Kidney (tissue), 14 donors: Measurements from ENCODE around the gene HOXD12. TPM values are rescaled to one million over a fixed set of nuclear protein-coding genes. Genes with fewer than 3 reads are reported as not detected.
A peak's percentile ranks its signal among the peaks of the same experiment; 100 is the strongest.

ENCODE experiments used
- DNase-seq, 5 donors: peaks; one replicate each; pipeline ENCODE4 v3.0.0-alpha.2; 2013 to 2020
- FAIRE-seq: peaks from 2 replicates; lab custom pipeline; 2012; peaks lifted over from hg19 to GRCh38; lab: Jason Lieb, UNC
- H3K27ac ChIP-seq, 2 donors: one replicate each; pipeline ENCODE4 v1.7.0; 2013; ENCODE audit warnings: low read depth in 2 of 2, low read length in 2 of 2, inconsistent platforms in 1 of 2
- H3K27me3 ChIP-seq: one replicate; pipeline ENCODE4 v1.7.1; 2013; ENCODE audit warnings: low read length, inconsistent platforms; ENCODE audit not compliant: control insufficient read depth, insufficient read depth
- H3K36me3 ChIP-seq, 3 donors: one replicate each; pipeline versions ENCODE4 v1.7.0 to v1.7.1; 2013; ENCODE audit warnings: low read length in 3 of 3, control low read depth in 1 of 3, inconsistent platforms in 1 of 3; ENCODE audit not compliant: insufficient read depth in 3 of 3, control insufficient read depth in 2 of 3
- H3K4me1 ChIP-seq, 3 donors: one replicate each; pipeline versions ENCODE4 v1.7.0 to v1.7.1; 2013; ENCODE audit warnings: low read length in 3 of 3, inconsistent platforms in 1 of 3, low read depth in 1 of 3; ENCODE audit not compliant: control insufficient read depth in 2 of 3, insufficient read depth in 2 of 3
- H3K4me3 ChIP-seq, 3 donors: one replicate each; pipeline versions ENCODE4 v1.7.0 to v1.8.1; 2013; ENCODE audit warnings: low read length in 3 of 3, control low read depth in 1 of 3, inconsistent platforms in 1 of 3
- H3K9ac ChIP-seq, 3 donors: one replicate each; pipeline versions ENCODE4 v1.7.0 to v1.7.1; 2013; ENCODE audit warnings: low read length in 3 of 3, control low read depth in 1 of 3, inconsistent platforms in 1 of 3
- H3K9me3 ChIP-seq, 3 donors: one replicate each; pipeline versions ENCODE4 v1.7.0 to v1.7.1; 2013; ENCODE audit warnings: low read length in 3 of 3, control low read depth in 1 of 3, inconsistent platforms in 1 of 3; ENCODE audit not compliant: control insufficient read depth in 2 of 3, insufficient read depth in 1 of 3
- CTCF ChIP-seq: IDR thresholded peaks from 3 replicates; pipeline ENCODE4 v1.5.1; 2012; ENCODE audit warnings: mild to moderate bottlenecking, moderate library complexity, borderline replicate concordance; ENCODE audit not compliant: insufficient read depth; ENCODE audit errors: extremely low read depth
- intact Hi-C: fragments of 100-400 bp; cut with DNase I; formaldehyde crosslinking; loops from one replicate; pipeline ENCODE4 v1.11.1; 2022
- polyA plus RNA-seq: library from polyadenylated mRNA; stranded (reverse); fragments of 350-450 nt; fragmentation: Illumina TruSeq; extraction: RNeasy Lipid Tissue Mini Kit (QIAGEN cat#74804); gene quantifications from one replicate; pipeline ENCODE4 v1.2.3, GENCODE V29; 2014; ENCODE audit warnings: low read depth, low replicate concordance; ENCODE audit not compliant: insufficient read depth
- total RNA-seq: library from RNA; stranded (reverse); fragmentation: NEBNext Ultra II Directional; extraction: Animal tissue kit (Norgen Biotek cat#: 25700); gene quantifications from one replicate; pipeline ENCODE4 v1.2.1, GENCODE V29; 2021
- donor health status: control.
- donor health status: control.
- donor health status: control.
- donor health status: control.
- donor health status: control.
- donor health status: DM: yes; HTN: yes; CAD: no.
- donor health status: Normal renal cell carcinoma (clear cell type).

Gene HOXD12
- total and polyA plus RNA-seq, 2 donors from 2014 or later: not detected

- H3K9ac ChIP-seq: no peak overlapping the region
- peaks cover 0 to 11% (median under 1%) of the 10 kb centered on the region in 3 donors for H3K4me1 ChIP-seq
- H3K27me3 ChIP-seq: peaks cover 42% of the 10 kb centered on the region
- FAIRE-seq (no peak), DNase-seq (peak in 2 of 5 donors; percentile 30 to 57)
- H3K36me3 ChIP-seq: no peaks in the 10 kb centered on the region
- no peaks in the 10 kb centered on the region for H3K9me3 ChIP-seq
- no peak overlapping the region for H3K4me3 ChIP-seq
- intact Hi-C loops: no loop called here
- H3K27ac ChIP-seq: no peak overlapping the region
- TF ChIP-seq CTCF: no peak
Observed at GRCh38 chr2:176101842-176102241, 2.2 kb downstream of the HOXD12 start.

GRCh38 chr2:176102309-176102866 lies 2.8 kb downstream of the HOXD12 start:
- H3K27ac ChIP-seq: no peak overlapping the region
- DNase-seq (no peak), FAIRE-seq (no peak)
- no peak for TF ChIP-seq CTCF
- intact Hi-C loops: no loop called here
- no peak overlapping the region for H3K9ac ChIP-seq
- H3K4me3 ChIP-seq: no peak overlapping the region
- peaks cover 36% of the 10 kb centered on the region for H3K27me3 ChIP-seq
- H3K36me3 ChIP-seq: no peaks in the 10 kb centered on the region
- peaks cover 0 to 8% (median 0%) of the 10 kb centered on the region in 3 donors for H3K4me1 ChIP-seq
- no peaks in the 10 kb centered on the region for H3K9me3 ChIP-seq

- DNase-seq (peak in 2 of 5 donors; percentile 47 to 58), FAIRE-seq (no peak)
- Histone ChIP-seq H3K9me3 (no peaks in the 10 kb centered on the region), H3K27me3 (peaks cover 30% of the 10 kb centered on the region), H3K9ac (no peak overlapping the region), H3K36me3 (no peaks in the 10 kb centered on the region), H3K4me1 (peaks cover 0 to 7% (median 0%) of the 10 kb centered on the region in 3 donors), H3K4me3 (peak overlapping the region in 1 of 3 donors; percentile 7), H3K27ac (no peak overlapping the region)
- intact Hi-C loops: no loop called here
- TF ChIP-seq CTCF: no peak
Observed at GRCh38 chr2:176103194-176103593, 3.6 kb downstream of the HOXD12 start.
